GM12865 (cell line): ENCODE measurements around the gene GRB14.

Experiments
- DNase-seq: peaks from one replicate; pipeline ENCODE4 v3.0.0; 2010; ENCODE audit warnings: low read depth
- H3K4me3 ChIP-seq: 2 replicates; pipeline ENCODE4 v1.5.1; 2011; ENCODE audit warnings: mild to moderate bottlenecking, low read depth, low read length, control low read depth
- TF ChIP-seq, protein P1 (sequence below): IDR thresholded peaks from 2 replicates; pipeline ENCODE4 v1.5.1; 2011; ENCODE audit warnings: low read length, control low read depth, low read depth, inconsistent platforms; ENCODE audit not compliant: insufficient read depth; ENCODE audit errors: missing control alignments

Gene GRB14

DNA sequence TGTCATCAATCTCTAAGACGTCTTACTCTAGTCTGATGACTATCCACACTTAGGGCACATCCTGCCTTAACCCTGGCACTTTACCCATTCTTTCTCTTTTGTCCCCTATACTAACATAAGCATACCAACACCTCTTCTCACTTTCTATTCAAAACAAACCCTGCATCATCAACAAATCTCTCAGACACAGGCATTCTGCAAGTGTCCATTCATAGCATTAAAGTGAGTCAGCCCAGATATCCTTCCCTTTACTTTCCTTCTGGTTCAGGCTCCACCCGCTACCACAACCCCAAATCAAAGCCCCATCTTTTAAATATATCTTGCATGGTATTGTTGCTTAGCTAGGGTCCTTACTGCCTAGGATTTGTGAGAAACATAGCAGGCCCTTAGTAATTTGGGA is 3.8 kb downstream of the GRB14 start:
- DNase-seq = no peak
- TF ChIP-seq, protein P1, sequence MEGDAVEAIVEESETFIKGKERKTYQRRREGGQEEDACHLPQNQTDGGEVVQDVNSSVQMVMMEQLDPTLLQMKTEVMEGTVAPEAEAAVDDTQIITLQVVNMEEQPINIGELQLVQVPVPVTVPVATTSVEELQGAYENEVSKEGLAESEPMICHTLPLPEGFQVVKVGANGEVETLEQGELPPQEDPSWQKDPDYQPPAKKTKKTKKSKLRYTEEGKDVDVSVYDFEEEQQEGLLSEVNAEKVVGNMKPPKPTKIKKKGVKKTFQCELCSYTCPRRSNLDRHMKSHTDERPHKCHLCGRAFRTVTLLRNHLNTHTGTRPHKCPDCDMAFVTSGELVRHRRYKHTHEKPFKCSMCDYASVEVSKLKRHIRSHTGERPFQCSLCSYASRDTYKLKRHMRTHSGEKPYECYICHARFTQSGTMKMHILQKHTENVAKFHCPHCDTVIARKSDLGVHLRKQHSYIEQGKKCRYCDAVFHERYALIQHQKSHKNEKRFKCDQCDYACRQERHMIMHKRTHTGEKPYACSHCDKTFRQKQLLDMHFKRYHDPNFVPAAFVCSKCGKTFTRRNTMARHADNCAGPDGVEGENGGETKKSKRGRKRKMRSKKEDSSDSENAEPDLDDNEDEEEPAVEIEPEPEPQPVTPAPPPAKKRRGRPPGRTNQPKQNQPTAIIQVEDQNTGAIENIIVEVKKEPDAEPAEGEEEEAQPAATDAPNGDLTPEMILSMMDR = no peak
- no peak overlapping the region for H3K4me3 ChIP-seq

DNA sequence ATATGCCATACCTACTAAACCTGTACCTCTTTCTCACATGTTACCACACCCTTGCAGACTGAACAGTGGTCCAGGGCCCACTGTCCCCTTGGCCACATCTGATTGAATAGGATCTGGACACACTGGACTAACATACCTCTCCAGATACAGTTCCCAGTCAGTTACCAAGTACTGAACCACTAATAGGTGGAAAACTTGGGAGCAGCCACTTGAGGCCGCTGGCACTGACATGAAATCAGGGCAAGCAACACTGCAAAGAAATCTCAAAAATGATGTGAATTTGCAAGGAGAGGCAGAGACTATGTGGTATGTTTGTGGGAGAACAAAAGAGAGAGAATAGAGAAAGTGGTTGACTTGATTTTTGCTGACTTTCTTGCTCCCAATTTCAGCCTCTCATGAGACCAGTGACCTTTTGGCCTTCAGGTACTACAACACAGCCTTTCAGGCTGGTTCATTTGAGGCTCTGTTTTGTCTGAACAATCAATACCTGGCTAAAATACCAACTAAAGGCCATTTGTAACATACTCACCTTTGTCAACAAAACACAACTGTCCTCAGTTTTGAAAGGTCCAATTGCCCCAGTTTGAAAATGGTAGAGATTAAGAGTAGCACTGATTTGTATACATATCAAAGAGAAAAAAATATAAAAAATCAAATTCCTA is 7.8 kb downstream of the GRB14 start:
- DNase-seq = no peak
- TF ChIP-seq, protein P1 = no peak

DNA sequence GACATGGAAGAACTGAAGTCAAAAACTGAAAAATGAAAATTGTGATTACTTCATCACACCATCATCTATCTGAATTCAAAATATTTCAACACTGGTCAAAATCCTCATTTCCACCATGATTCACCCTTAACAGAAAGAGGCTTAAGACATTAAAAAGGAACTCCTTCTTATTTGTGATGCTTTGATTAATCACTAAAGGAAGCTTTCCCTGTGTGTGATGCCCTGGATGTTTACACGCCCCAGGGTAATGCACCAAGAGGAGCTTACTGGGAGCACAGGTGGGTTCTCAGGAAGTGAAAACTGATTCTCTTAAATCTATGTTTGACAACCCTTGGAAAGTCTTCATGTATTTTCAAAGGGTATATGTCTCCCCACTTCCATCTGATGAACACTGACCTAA is 11.5 kb downstream of the GRB14 start:
- TF ChIP-seq, protein P1 = no peak
- no peak overlapping the region for H3K4me3 ChIP-seq
- no peak for DNase-seq

More for the DNA sequence above, 7.8 kb downstream of the GRB14 start:
- no peak overlapping the region for H3K4me3 ChIP-seq

DNA sequence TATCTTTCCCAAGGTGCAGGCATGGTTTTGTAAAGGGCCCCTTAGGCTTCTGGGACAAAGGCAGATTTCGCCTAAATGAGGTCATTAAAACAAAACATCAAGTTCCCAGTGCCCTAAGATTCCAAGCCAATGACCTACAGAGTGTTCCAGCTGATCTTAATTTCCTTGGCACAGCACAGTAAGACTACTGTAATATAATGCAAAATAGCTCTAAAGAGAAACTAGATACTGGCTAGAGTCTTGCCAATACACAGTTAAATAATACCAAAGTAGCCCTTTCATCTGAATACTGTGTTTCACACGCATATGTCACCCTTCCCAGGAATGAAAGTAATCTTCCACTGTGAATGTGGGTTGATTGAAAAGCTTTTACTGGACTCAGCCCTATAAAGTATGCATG is 14.7 kb downstream of the GRB14 start:
- TF ChIP-seq, protein P1 = no peak
- H3K4me3 ChIP-seq = no peak overlapping the region
- DNase-seq = no peak

DNA sequence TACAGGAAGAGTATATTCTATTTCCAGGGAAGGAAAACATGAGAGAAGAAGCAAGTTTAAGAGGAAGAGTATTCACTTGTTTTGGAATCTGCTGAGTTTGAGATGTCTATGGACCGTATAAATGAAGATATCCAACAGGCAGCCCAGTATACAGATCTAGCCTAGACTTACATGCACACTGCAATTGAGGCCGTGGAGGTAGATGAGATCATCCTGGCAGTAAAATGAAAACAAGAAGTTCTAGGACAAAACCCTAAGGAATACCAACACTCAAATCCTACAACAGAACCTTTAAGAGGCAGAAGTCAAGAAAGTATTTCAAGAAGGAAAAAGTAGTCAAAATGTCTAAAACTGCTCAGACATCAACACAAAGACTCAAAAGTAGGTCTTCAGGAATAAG is 16.0 kb downstream of the GRB14 start:
- H3K4me3 ChIP-seq = no peak overlapping the region
- TF ChIP-seq, protein P1 = no peak
- DNase-seq = no peak

DNA sequence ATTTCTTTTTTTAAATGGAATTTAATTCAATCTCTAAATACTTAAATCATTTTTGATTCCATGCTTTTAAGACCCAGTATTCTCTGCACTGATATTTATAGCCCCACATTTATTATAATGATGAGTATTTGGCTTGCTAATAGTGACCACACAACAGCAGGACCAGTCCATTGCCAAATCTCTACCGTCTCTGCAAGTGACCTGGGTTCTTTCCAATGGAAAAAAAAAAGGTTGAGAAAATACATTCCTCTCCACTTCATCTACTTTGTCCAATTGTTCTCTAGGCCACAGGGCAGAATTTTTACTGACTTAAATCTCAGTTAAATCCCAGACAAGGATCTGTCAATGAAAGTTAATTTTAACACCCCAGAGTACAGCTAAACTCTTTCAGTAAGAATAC is 20.5 kb downstream of the GRB14 start:
- DNase-seq = no peak
- H3K4me3 ChIP-seq = no peak overlapping the region
- TF ChIP-seq, protein P1 = no peak
